ENCODE results near the gene EML5. TPM values are rescaled to one million over a fixed set of nuclear protein-coding genes. Genes with fewer than 3 reads are reported as not detected.
"Not testable (repeated sequence)": the region's sequence is repeated elsewhere in the genome, so short reads cannot be mapped to it uniquely, and the experiment has no call there.

The EML5 gene
- total RNA-seq, 2 donors from 2014 or later: 4.9 to 15.3 TPM

DNA sequence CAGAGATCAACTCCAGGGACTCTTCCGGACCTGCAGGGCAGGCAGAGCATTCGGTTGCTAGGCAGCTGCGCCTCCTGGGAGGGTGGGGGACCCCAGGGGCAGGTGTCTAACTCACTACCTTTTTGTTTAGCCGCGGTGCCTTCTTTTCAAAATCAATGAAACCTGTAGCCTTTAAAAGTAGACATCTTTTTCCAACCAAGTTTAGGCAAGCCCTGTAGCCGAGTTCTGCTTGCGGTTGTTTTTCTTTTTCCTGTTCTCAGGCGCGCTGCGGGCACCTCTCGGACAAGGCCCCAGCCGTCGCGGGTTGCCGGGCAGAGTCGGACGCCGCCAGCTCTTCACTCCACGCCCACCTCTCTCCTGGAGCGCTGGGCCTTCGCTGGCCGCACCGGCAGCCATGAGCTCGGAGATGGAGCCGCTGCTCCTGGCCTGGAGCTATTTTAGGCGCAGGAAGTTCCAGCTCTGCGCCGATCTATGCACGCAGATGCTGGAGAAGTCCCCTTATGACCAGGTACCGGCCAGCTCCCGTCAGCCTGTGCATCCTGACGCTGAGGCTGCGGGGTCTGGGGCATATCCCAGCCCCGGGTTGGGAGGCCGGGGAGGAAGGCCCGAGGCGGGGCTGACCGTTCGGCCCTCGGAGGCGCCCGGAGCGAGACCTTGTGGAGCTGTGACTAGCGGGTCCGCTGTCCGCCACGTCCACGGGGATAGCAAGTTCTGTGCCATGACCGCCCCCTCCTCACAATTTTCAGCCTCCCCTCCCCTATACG is 31.7 kb upstream of the EML5 start, which contains the start of gene TTC8:
Gene TTC8 (plus strand): TSS at position 338 of the 764 bp plus-strand sequence. CDS start 57 bp downstream, at position 395.
- Mint-ChIP-seq H3K4me1 (ENCODE audit: low read depth) (peaks cover 19% of the 10 kb centered on the region), H3K36me3 (ENCODE audit: insufficient read depth in 2 of 2) (no peaks in the 10 kb centered on the region), H3K9me3 (no peaks in the 10 kb centered on the region), H3K27me3 (ENCODE audit: low read depth) (peaks cover 19% of the 10 kb centered on the region), H3K27ac (peak within 1 kb of the TSS; percentile 97), H3K4me3 (peak within 1 kb of the TSS; percentile 90 to 97)
- ATAC-seq (replicated peaks in 1 of 2): peak; percentile 98
- DNase-seq: peak; percentile 86 to 88

DNA sequence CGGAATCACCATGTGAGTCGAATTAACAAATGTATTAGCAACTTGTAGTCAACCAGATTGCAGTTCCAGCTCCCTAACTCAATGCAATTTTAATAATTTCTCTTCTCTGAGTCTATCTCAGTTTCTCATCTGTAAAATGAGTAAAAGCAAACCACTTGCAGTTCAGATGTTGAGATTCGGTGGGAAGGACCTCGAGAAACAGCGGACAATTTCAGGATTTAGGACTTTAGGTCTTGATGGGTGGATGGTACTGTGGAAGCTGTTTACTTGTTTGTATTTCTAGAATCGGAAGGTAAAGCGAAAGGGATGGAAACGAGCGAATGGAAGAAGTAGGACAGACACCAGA is 31.2 kb upstream of the EML5 start:
- Mint-ChIP-seq H3K4me1 (ENCODE audit: low read depth) (peaks cover 19% of the 10 kb centered on the region), H3K9me3 (no peaks in the 10 kb centered on the region), H3K27me3 (ENCODE audit: low read depth) (peaks cover 24% of the 10 kb centered on the region), H3K4me3 (peak overlapping the region; percentile 90 to 97), H3K27ac (peak overlapping the region; percentile 97), H3K36me3 (ENCODE audit: insufficient read depth in 2 of 2) (no peaks in the 10 kb centered on the region)
- ATAC-seq (replicated peaks in 1 of 2) (peak in 1 of 2 donors; percentile 0), DNase-seq (no peak)

DNA sequence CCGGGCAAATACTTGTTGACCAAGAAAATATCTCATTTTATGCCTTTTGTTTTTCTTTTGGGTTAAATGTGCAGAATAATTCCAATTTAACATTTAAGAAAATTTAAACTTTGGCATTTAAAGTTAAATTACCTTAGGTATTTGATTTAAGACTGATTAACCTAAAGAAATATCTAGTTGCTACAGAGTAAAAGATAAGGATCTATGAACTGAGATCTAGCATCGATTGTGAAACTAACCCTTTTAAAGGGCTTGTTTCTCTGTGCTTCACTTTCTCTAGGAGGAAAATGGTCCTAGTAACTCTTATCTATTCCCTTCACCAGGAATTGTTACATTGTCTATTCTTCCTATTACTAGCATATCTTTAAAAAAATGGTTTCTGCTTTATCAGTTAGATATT is 29.1 kb upstream of the EML5 start:
- ATAC-seq (replicated peaks in 1 of 2) (no peak), DNase-seq (no peak)
- H3K4me3 Mint-ChIP-seq: no peak overlapping the region
- H3K4me1 Mint-ChIP-seq (ENCODE audit: low read depth): peaks cover 19% of the 10 kb centered on the region
- H3K36me3 Mint-ChIP-seq (ENCODE audit: insufficient read depth in 2 of 2): no peaks in the 10 kb centered on the region
- no peaks in the 10 kb centered on the region for H3K9me3 Mint-ChIP-seq
- no peak overlapping the region for H3K27ac Mint-ChIP-seq
- H3K27me3 Mint-ChIP-seq (ENCODE audit: low read depth): peaks cover 36% of the 10 kb centered on the region

DNA sequence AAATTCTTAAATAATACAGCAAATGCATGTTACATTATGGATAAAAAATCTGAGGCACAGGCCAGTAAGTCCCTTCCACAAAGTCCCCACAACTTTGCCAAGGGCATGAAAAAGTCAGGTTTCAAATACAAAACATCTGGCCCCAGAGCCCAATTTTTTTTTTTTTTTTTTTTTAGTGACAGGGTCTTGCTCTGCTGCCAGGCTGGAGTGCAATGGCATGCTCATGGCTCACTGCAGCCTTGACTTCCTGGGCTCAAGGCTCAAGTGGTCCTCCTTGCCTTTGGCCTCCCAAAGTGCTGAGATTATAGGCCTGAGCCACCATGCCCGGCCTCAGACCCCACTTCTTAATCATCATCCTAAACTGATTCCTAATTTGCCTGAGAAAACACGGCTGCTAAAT is 28.6 kb upstream of the EML5 start:
- DNase-seq (no peak), ATAC-seq (replicated peaks in 1 of 2) (no peak)
- Mint-ChIP-seq H3K36me3 (ENCODE audit: insufficient read depth in 2 of 2) (no peaks in the 10 kb centered on the region), H3K4me3 (no peak overlapping the region), H3K4me1 (ENCODE audit: low read depth) (peaks cover 19% of the 10 kb centered on the region), H3K27ac (no peak overlapping the region), H3K27me3 (ENCODE audit: low read depth) (peaks cover 37% of the 10 kb centered on the region), H3K9me3 (no peaks in the 10 kb centered on the region)

DNA sequence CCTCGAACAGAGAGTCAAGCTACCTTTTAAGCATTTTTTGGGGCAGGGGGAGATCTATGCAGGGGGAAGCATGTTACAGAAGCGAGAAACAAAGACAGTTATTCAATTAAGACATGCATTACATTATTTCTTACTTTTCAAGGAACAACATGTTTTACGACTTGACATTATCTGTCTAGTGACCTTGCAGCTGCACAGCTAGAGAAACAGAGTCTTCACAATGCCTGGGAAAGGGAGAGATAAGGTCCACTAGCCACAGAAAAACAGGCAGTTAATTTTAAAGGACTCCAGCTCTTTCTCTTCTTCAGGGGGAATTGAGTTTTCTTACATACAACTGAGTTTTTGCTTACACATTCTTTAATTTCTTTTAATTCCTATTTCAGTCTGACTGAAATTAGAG is 26.9 kb upstream of the EML5 start:
- not testable (repeated sequence) for H3K9me3 Mint-ChIP-seq; ATAC-seq (replicated peaks in 1 of 2); DNase-seq; H3K36me3 Mint-ChIP-seq (ENCODE audit: insufficient read depth in 2 of 2); H3K4me3 Mint-ChIP-seq; H3K27ac Mint-ChIP-seq
- H3K4me1 Mint-ChIP-seq (ENCODE audit: low read depth): peaks cover 12% of the 10 kb centered on the region
- H3K27me3 Mint-ChIP-seq (ENCODE audit: low read depth): peaks cover 44% of the 10 kb centered on the region

DNA sequence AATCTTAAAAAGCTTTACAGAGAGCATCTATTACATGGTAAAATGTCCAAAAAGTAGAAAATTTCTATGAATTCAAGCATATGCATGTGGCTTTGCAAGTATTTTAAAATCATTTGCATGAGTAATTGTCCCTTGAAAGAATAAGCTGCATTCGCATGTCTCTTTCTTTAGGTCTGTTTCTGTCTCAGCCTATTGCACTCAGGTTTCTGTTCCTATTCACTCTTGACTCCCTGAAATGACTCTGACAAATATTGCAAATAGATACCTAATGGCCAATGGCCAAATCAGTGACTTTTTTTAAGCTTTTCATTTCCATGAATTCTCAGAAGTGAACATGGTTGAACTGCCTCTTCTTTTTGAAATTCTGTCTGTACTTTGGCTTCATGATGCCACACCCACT is 25.3 kb upstream of the EML5 start:
- H3K4me1 Mint-ChIP-seq (ENCODE audit: low read depth): no peaks in the 10 kb centered on the region
- H3K36me3 Mint-ChIP-seq (ENCODE audit: insufficient read depth in 2 of 2): no peaks in the 10 kb centered on the region
- no peaks in the 10 kb centered on the region for H3K9me3 Mint-ChIP-seq
- peaks cover 44% of the 10 kb centered on the region for H3K27me3 Mint-ChIP-seq (ENCODE audit: low read depth)
- no peak for ATAC-seq (replicated peaks in 1 of 2)
- no peak overlapping the region for H3K4me3 Mint-ChIP-seq
- H3K27ac Mint-ChIP-seq: no peak overlapping the region
- DNase-seq: no peak

DNA sequence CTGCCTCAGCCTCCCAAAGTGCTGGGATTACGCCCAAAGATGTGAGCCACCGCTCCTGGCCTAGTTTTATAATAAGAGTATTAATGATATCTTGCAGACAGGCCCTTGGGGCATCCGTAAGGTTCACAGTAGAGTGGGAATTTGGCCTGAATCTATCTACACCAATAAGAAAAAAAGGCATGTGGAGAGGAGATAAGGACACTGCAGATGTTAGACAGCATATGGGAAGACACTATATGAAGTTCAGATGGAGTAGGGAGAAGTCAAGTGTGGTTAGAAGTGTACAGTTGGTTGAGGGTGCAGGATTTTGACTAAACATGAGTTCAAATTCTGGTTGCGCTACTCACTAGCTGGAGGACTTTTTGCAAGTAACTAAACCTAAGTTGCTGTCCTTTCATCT is 23.2 kb upstream of the EML5 start:
- H3K27ac Mint-ChIP-seq: no peak overlapping the region
- DNase-seq (no peak), ATAC-seq (replicated peaks in 1 of 2) (no peak)
- peaks cover 55% of the 10 kb centered on the region for H3K27me3 Mint-ChIP-seq (ENCODE audit: low read depth)
- no peaks in the 10 kb centered on the region for H3K9me3 Mint-ChIP-seq
- no peaks in the 10 kb centered on the region for H3K4me1 Mint-ChIP-seq (ENCODE audit: low read depth)
- H3K36me3 Mint-ChIP-seq (ENCODE audit: insufficient read depth in 2 of 2): no peaks in the 10 kb centered on the region
- no peak overlapping the region for H3K4me3 Mint-ChIP-seq

DNA sequence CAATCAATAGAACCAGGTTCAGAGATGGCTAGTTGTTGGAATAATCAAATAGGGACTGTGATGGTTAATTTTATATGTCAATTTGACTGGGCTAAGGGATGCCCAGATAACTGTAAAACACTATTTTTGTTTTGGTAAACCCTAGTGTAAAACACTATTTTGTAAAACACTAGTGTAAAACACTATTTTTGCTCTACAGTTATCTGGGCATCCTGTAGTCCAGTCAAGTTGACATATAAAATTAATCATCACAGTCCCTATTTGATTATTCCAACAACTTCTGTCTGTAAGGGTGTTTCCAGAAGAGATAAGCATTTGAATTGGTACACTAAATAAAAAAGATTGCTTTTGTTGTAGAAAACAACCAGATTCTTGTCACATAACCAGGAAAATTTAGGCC is 15.6 kb upstream of the EML5 start:
- H3K4me3 Mint-ChIP-seq: no peak overlapping the region
- no peak overlapping the region for H3K27ac Mint-ChIP-seq
- peaks cover 23% of the 10 kb centered on the region for H3K27me3 Mint-ChIP-seq (ENCODE audit: low read depth)

DNA sequence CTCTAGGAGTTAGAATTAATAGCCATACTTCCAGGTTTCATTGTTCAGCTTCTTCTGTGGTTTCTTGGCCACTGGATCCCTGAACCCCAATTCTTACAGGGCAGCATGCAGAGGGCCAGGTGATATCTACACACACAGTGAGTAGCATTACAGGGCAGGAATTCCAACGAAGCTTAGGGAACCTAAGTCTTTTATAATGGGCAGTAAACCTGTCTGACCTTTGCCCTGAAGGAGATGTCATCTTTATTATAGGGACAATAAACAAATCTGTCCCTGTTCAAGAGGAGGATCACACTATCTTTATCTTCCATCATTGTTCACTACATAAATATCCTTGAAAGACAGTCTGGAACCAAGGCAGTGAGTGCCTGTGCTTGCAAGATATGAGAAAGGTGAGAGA is 11.7 kb upstream of the EML5 start:
- peaks cover 15% of the 10 kb centered on the region for H3K27me3 Mint-ChIP-seq (ENCODE audit: low read depth)

More for the DNA sequence above, 15.6 kb upstream of the EML5 start:
- DNase-seq: no peak
- Mint-ChIP-seq H3K36me3 (ENCODE audit: insufficient read depth in 2 of 2) (peaks cover 0 to 3% of the 10 kb centered on the region in 2 donors), H3K4me1 (ENCODE audit: low read depth) (no peaks in the 10 kb centered on the region), H3K9me3 (peaks cover 0 to 3% of the 10 kb centered on the region in 2 donors)
- ATAC-seq (replicated peaks in 1 of 2): no peak

DNA sequence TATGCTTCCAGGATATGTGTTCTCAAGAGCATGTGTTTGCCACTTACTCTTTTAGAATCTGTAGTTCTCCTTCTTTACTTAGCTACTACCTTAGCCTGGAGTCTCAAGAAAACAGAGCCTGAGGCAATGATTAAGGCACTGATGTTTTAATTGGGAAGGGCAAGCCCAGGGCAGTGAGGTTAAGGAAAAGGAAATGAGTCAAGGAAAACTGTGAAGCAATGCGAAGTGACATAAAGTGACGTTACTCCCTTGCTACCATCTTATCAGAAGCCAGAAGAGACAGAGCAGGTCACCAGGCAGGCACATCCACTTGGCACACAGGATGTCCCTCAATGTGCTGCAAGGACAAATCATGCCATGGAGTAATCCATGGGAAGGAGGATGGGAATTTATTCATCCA is 11.3 kb upstream of the EML5 start:
- peaks cover 0 to 3% of the 10 kb centered on the region in 2 donors for H3K36me3 Mint-ChIP-seq (ENCODE audit: insufficient read depth in 2 of 2)
- no peaks in the 10 kb centered on the region for H3K4me1 Mint-ChIP-seq (ENCODE audit: low read depth)
- H3K9me3 Mint-ChIP-seq: peaks cover 0 to 3% of the 10 kb centered on the region in 2 donors
- H3K27ac Mint-ChIP-seq: no peak overlapping the region
- no peak overlapping the region for H3K4me3 Mint-ChIP-seq
- H3K27me3 Mint-ChIP-seq (ENCODE audit: low read depth): peaks cover 15% of the 10 kb centered on the region
- ATAC-seq (replicated peaks in 1 of 2): no peak
- no peak for DNase-seq

More for the DNA sequence above, 11.7 kb upstream of the EML5 start:
- Mint-ChIP-seq H3K4me3 (no peak overlapping the region), H3K36me3 (ENCODE audit: insufficient read depth in 2 of 2) (peaks cover 0 to 3% of the 10 kb centered on the region in 2 donors), H3K4me1 (ENCODE audit: low read depth) (no peaks in the 10 kb centered on the region), H3K27ac (no peak overlapping the region), H3K9me3 (peaks cover 0 to 3% of the 10 kb centered on the region in 2 donors)
- DNase-seq (no peak), ATAC-seq (replicated peaks in 1 of 2) (no peak)

DNA sequence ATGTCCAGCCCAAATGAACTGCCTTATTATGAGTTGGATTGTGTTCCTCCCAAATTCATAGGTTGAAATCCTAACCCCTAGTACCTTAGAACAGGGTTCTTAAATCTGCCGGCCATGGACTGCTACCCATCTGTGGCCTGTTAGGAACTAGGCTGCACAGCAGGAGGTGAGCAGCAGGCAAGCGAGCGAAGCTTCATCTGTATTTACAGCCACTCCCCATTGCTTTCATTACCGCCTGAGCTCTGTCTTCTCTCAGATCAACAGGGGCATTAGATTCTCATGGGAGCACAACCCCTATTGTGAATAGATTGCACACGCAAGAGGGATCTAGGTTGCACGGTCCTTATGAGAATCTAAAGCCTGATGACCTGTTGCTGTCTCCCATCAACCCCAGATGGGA is 9.8 kb upstream of the EML5 start:
- no peak overlapping the region for H3K4me3 Mint-ChIP-seq
- DNase-seq: no peak
- no peak for ATAC-seq (replicated peaks in 1 of 2)
- H3K27me3 Mint-ChIP-seq (ENCODE audit: low read depth): peaks cover 22% of the 10 kb centered on the region
- no peaks in the 10 kb centered on the region for H3K36me3 Mint-ChIP-seq (ENCODE audit: insufficient read depth in 2 of 2)
- no peaks in the 10 kb centered on the region for H3K9me3 Mint-ChIP-seq
- H3K4me1 Mint-ChIP-seq (ENCODE audit: low read depth): no peaks in the 10 kb centered on the region
- no peak overlapping the region for H3K27ac Mint-ChIP-seq

DNA sequence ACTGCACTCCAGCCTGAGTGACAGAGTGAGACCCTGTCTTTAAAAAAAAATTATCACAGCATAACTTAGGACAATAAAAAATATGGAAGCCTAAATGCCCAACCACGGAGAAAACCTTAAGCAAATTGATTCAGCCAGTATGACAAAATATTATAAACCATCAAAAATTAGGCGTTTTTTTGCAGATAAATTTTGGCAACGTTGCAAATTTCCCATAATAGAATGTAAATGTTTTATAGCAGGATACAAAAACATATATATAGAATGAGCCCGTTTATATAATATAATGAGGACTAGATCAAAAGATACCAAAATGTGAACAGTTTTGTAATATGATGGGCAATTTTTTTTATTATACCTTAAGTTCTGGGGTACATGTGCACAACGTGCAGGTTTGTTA is 6.8 kb upstream of the EML5 start:
- Mint-ChIP-seq H3K9me3 (no peaks in the 10 kb centered on the region), H3K27me3 (ENCODE audit: low read depth) (peaks cover 14% of the 10 kb centered on the region), H3K4me3 (no peak overlapping the region), H3K4me1 (ENCODE audit: low read depth) (no peaks in the 10 kb centered on the region), H3K27ac (no peak overlapping the region), H3K36me3 (ENCODE audit: insufficient read depth in 2 of 2) (no peaks in the 10 kb centered on the region)
- no peak for DNase-seq
- no peak for ATAC-seq (replicated peaks in 1 of 2)

DNA sequence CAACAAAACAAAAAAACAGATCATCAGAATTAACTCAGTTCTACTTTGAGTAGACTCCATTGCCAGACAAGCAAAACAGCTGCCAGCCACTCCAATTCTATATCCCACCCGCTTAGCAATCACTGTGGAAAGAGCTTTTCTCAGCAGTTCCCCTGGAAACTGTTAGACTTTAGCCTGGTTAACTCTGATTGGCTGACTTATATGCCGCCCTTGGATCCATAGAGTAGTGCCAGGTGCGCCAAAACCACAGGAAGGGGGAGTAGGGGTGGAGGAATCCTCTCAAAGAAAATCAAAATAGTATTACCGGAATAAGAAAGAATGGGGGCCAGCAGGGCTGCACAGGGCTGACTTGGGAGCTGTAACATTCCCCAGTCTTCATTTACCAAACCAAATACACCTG is 5.4 kb upstream of the EML5 start:
- no peak for ATAC-seq (replicated peaks in 1 of 2)
- H3K27ac Mint-ChIP-seq: no peak overlapping the region
- H3K4me1 Mint-ChIP-seq (ENCODE audit: low read depth): no peaks in the 10 kb centered on the region

DNA sequence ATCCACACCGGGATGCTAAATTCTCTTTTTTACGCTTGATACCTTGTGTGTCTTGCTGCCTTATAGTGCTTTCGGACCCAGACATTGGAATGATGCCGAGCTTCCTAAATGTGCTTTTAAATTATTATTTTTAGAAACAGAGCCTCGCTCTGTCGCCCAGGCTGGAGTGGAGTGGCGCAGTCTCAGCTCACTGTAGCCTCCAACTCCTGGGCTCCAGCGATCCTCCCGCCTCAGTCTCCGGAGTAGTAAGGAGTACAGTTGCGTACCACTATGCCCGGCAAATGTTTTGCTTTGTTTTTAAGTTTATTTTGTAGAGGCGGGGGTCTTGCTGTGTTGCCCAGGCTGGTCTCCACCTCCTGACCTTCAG is 489 bp upstream of the EML5 start:
- peak overlapping the region; percentile 82 to 85 for H3K4me3 Mint-ChIP-seq
- no peak for ATAC-seq (replicated peaks in 1 of 2)
- DNase-seq: no peak
- H3K4me1 Mint-ChIP-seq (ENCODE audit: low read depth): peaks cover 29% of the 10 kb centered on the region
- H3K9me3 Mint-ChIP-seq: no peaks in the 10 kb centered on the region
- H3K36me3 Mint-ChIP-seq (ENCODE audit: insufficient read depth in 2 of 2): peaks cover 1 to 2% of the 10 kb centered on the region in 2 donors
- peaks cover 6% of the 10 kb centered on the region for H3K27me3 Mint-ChIP-seq (ENCODE audit: low read depth)
- H3K27ac Mint-ChIP-seq: peak overlapping the region; percentile 81

More for the DNA sequence above, 5.4 kb upstream of the EML5 start:
- Mint-ChIP-seq H3K27me3 (ENCODE audit: low read depth) (peaks cover 14% of the 10 kb centered on the region), H3K36me3 (ENCODE audit: insufficient read depth in 2 of 2) (no peaks in the 10 kb centered on the region), H3K9me3 (no peaks in the 10 kb centered on the region), H3K4me3 (no peak overlapping the region)
- no peak for DNase-seq

Data from activated T-cell treated with anti-CD3 and anti-CD28 coated beads, Interleukin-2, amount 50 U/mL, for 72 hours (primary cell).